ENCODE measurements around the gene RTKN2. TPM values are rescaled to one million over a fixed set of nuclear protein-coding genes. Genes with fewer than 3 reads are reported as not detected.
A peak's percentile ranks its signal among the peaks of the same experiment; 100 is the strongest.

RTKN2 gene
- total RNA-seq, 1 experiment from 2014 or later = 21.3 TPM

- H3K9me3 ChIP-seq (ENCODE audit: control insufficient read depth, insufficient read depth, low read depth, low read length) = no peaks in the 10 kb centered on the region
- H3K27me3 ChIP-seq (ENCODE audit: control insufficient read depth, insufficient read depth, low read length) = no peaks in the 10 kb centered on the region
- intact Hi-C loops (cut with micrococcal nuclease; ENCODE audit: unreplicated experiment) (no loop called here), in situ Hi-C loops (cut with HindIII; ENCODE audit: low pct_unique_long_range_greater_than_20kb, low sequenced_read_pairs) (no loop called here)
- no peak overlapping the region for H3K4me3 ChIP-seq (ENCODE audit: low read depth in 2 of 2, low read length in 2 of 2)
- no peak for TF ChIP-seq POLR2AphosphoS5 (IDR thresholded peaks at IDR 0.05; ENCODE audit: low read depth, low read length)
- TF ChIP-seq TCF7L2 (IDR thresholded peaks at IDR 0.05; ENCODE audit: low read depth, low read length) = peak; percentile 84
- ChIA-PET POLR2A (no interaction called here), CTCF (no interaction called here)
- no TSS peak for BruUV-seq (replicated peaks)
- DNase-seq (ENCODE audit: low read depth, low spot score) (no peak), ATAC-seq (peak; percentile 78)
- peak overlapping the region; percentile 74 for H3K27ac ChIP-seq (ENCODE audit: low read length)
- H3K4me1 ChIP-seq (ENCODE audit: control insufficient read depth, insufficient read depth, low read length) = peaks cover 33% of the 10 kb centered on the region
- H3K36me3 ChIP-seq (ENCODE audit: control insufficient read depth, insufficient read depth, low read length) = peaks cover 10% of the 10 kb centered on the region; the same call in 1 of the 2 replicates
These were observed 34.5 kb downstream of the RTKN2 start for GRCh38 chr10:62234077-62234605.

GRCh38 chr10:62233356-62234076, 35.1 kb downstream of the RTKN2 start:
- in situ Hi-C loops (cut with HindIII; ENCODE audit: low pct_unique_long_range_greater_than_20kb, low sequenced_read_pairs) (no loop called here), intact Hi-C loops (cut with micrococcal nuclease; ENCODE audit: unreplicated experiment) (no loop called here)
- ATAC-seq (peak; percentile 64; the same call in 1 of the 2 replicates), DNase-seq (ENCODE audit: low read depth, low spot score) (no peak)
- peak overlapping the region; percentile 74 for H3K27ac ChIP-seq (ENCODE audit: low read length)
- TF ChIP-seq POLR2AphosphoS5 (IDR thresholded peaks at IDR 0.05; ENCODE audit: low read depth, low read length) (no peak), TCF7L2 (IDR thresholded peaks at IDR 0.05; ENCODE audit: low read depth, low read length) (no peak), SIN3A (IDR thresholded peaks at IDR 0.05; ENCODE audit: borderline replicate concordance, insufficient read depth, low read depth, low read length) (no peak), CTCF (IDR thresholded peaks at IDR 0.05) (no peak)
- TF ChIP-seq, protein P1, sequence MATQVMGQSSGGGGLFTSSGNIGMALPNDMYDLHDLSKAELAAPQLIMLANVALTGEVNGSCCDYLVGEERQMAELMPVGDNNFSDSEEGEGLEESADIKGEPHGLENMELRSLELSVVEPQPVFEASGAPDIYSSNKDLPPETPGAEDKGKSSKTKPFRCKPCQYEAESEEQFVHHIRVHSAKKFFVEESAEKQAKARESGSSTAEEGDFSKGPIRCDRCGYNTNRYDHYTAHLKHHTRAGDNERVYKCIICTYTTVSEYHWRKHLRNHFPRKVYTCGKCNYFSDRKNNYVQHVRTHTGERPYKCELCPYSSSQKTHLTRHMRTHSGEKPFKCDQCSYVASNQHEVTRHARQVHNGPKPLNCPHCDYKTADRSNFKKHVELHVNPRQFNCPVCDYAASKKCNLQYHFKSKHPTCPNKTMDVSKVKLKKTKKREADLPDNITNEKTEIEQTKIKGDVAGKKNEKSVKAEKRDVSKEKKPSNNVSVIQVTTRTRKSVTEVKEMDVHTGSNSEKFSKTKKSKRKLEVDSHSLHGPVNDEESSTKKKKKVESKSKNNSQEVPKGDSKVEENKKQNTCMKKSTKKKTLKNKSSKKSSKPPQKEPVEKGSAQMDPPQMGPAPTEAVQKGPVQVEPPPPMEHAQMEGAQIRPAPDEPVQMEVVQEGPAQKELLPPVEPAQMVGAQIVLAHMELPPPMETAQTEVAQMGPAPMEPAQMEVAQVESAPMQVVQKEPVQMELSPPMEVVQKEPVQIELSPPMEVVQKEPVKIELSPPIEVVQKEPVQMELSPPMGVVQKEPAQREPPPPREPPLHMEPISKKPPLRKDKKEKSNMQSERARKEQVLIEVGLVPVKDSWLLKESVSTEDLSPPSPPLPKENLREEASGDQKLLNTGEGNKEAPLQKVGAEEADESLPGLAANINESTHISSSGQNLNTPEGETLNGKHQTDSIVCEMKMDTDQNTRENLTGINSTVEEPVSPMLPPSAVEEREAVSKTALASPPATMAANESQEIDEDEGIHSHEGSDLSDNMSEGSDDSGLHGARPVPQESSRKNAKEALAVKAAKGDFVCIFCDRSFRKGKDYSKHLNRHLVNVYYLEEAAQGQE (IDR thresholded peaks at IDR 0.05; ENCODE audit: insufficient read depth in 1 of 2, low read depth in 2 of 2, low read length in 1 of 2) = no peak
- H3K4me3 ChIP-seq (ENCODE audit: low read depth in 2 of 2, low read length in 2 of 2) = no peak overlapping the region
- H3K4me1 ChIP-seq (ENCODE audit: control insufficient read depth, insufficient read depth, low read length) = peaks cover 33% of the 10 kb centered on the region
- ChIA-PET CTCF (no interaction called here), POLR2A (no interaction called here)
- BruUV-seq (replicated peaks) = no TSS peak
- H3K36me3 ChIP-seq (ENCODE audit: control insufficient read depth, insufficient read depth, low read length) = peaks cover 6% of the 10 kb centered on the region; the same call in 1 of the 2 replicates
- no peaks in the 10 kb centered on the region for H3K9me3 ChIP-seq (ENCODE audit: control insufficient read depth, insufficient read depth, low read depth, low read length)
- H3K27me3 ChIP-seq (ENCODE audit: control insufficient read depth, insufficient read depth, low read length) = no peaks in the 10 kb centered on the region

DNA sequence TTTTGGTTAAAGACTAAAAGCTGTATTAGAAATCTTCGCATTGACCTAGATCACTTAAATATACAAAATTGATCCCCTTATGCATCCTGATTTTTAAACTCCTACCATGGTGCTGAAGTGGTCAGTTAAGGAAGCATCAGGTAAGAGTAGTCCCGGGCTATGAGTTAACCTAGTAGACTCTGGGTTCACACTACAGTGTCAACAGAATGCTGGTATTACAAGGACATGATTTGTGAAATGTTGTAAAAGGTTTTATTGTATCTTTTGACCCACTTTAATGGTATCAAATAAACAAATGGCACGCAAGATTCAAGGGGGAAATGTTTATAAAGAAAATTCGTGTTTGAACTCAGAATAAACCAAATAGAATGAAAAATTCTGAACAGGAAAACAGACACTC, 36.8 kb downstream of the RTKN2 start:
- H3K27me3 ChIP-seq (ENCODE audit: control insufficient read depth, insufficient read depth, low read length) = no peaks in the 10 kb centered on the region
- in situ Hi-C loops (cut with HindIII; ENCODE audit: low pct_unique_long_range_greater_than_20kb, low sequenced_read_pairs) = no loop called here
- peak; percentile 65; the same call in 1 of the 2 replicates for ATAC-seq
- H3K27ac ChIP-seq (ENCODE audit: low read length) = peak overlapping the region; percentile 74; the same call in 1 of the 2 replicates
- TF ChIP-seq TCF7L2 (IDR thresholded peaks at IDR 0.05; ENCODE audit: low read depth, low read length) = no peak
- no peak for TF ChIP-seq POLR2AphosphoS5 (IDR thresholded peaks at IDR 0.05; ENCODE audit: low read depth, low read length)
- no peak for TF ChIP-seq CTCF (IDR thresholded peaks at IDR 0.05)
- no peak for TF ChIP-seq SIN3A (IDR thresholded peaks at IDR 0.05; ENCODE audit: borderline replicate concordance, insufficient read depth, low read depth, low read length)
- TF ChIP-seq, protein P1 (IDR thresholded peaks at IDR 0.05; ENCODE audit: insufficient read depth in 1 of 2, low read depth in 2 of 2, low read length in 1 of 2) = no peak
- DNase-seq (ENCODE audit: low read depth, low spot score) = no peak
- peaks cover 6% of the 10 kb centered on the region; the same call in 1 of the 2 replicates for H3K36me3 ChIP-seq (ENCODE audit: control insufficient read depth, insufficient read depth, low read length)
- intact Hi-C loops (cut with micrococcal nuclease; ENCODE audit: unreplicated experiment) = no loop called here
- no TSS peak for BruUV-seq (replicated peaks)
- H3K4me3 ChIP-seq (ENCODE audit: low read depth in 2 of 2, low read length in 2 of 2) = no peak overlapping the region
- POLR2A ChIA-PET = no interaction called here
- H3K4me1 ChIP-seq (ENCODE audit: control insufficient read depth, insufficient read depth, low read length) = peaks cover 27% of the 10 kb centered on the region
- no peaks in the 10 kb centered on the region for H3K9me3 ChIP-seq (ENCODE audit: control insufficient read depth, insufficient read depth, low read depth, low read length)
- CTCF ChIA-PET = no interaction called here

All from Panc1 (cell line).